Fibroblast of the aortic adventitia (primary cell): ENCODE measurements around the gene RTP2. TPM values are rescaled to one million over a fixed set of nuclear protein-coding genes. Genes with fewer than 3 reads are reported as not detected.

Experiments used
- DNase-seq: peaks from one replicate; pipeline ENCODE4 v3.0.0-alpha.2; 2010; ENCODE audit warnings: low read depth
- H3K4me3 ChIP-seq: 2 replicates; pipeline ENCODE4 v1.5.1; 2011; ENCODE audit warnings: low read depth, mild to moderate bottlenecking, control low read depth, low read length, moderate library complexity
- CTCF ChIP-seq: IDR thresholded peaks from 2 replicates; pipeline ENCODE4 v1.5.1; 2011; ENCODE audit warnings: mild to moderate bottlenecking, low read length, control low read depth, inconsistent platforms; ENCODE audit not compliant: insufficient read depth
- total RNA-seq: library from RNA; depleted of rRNA; stranded (reverse); fragments of >200 nt; gene quantifications from 2 replicates; pipeline ENCODE4 v1.2.3, GENCODE V29; 2012; ENCODE audit warnings: low replicate concordance

Gene RTP2
- total RNA-seq, 1 donor = not detected

GRCh38 chr3:187698499-187699399, 3.6 kb downstream of the RTP2 start:
- no peak for TF ChIP-seq CTCF
- H3K4me3 ChIP-seq = no peak overlapping the region
- no peak for DNase-seq

- H3K4me3 ChIP-seq = no peak overlapping the region
- TF ChIP-seq CTCF = no peak
- no peak for DNase-seq
Observed at GRCh38 chr3:187696021-187696420, 6.3 kb downstream of the RTP2 start.

- DNase-seq = peak; percentile 22
- H3K4me3 ChIP-seq = no peak overlapping the region
- no peak for TF ChIP-seq CTCF
Observed at GRCh38 chr3:187695449-187695848, 6.9 kb downstream of the RTP2 start.

GRCh38 chr3:187694801-187695200, 7.6 kb downstream of the RTP2 start:
- DNase-seq = peak; percentile 74
- no peak for TF ChIP-seq CTCF

GRCh38 chr3:187693431-187693830, 8.9 kb downstream of the RTP2 start:
- no peak for DNase-seq
- no peak overlapping the region for H3K4me3 ChIP-seq
- no peak for TF ChIP-seq CTCF

More at GRCh38 chr3:187694801-187695200, 7.6 kb downstream of the RTP2 start:
- no peak overlapping the region for H3K4me3 ChIP-seq

GRCh38 chr3:187689984-187690383, 12.4 kb downstream of the RTP2 start:
- peak; percentile 60 for DNase-seq
- no peak for TF ChIP-seq CTCF

More at GRCh38 chr3:187689984-187690383, 12.4 kb downstream of the RTP2 start:
- no peak overlapping the region for H3K4me3 ChIP-seq
